ENCODE results near the gene TBC1D19.
A peak's percentile ranks its signal among the peaks of the same experiment; 100 is the strongest.

- peak; percentile 84 for TF ChIP-seq TAF7 (tag; IDR thresholded peaks at IDR 0.05)
- TF ChIP-seq RAD21 (CRISPR knock-in tag; conservative IDR thresholded peaks at IDR 0.05 in 1 of 2, IDR thresholded peaks at IDR 0.05 in 1 of 2): no peak
- no peak for TF ChIP-seq GTF3C2 (IDR thresholded peaks at IDR 0.05; ENCODE audit: borderline replicate concordance, extremely low read depth, insufficient read length)
- no peak for TF ChIP-seq TAF15 (IDR thresholded peaks at IDR 0.05; ENCODE audit: low read depth, low read length)
Measured at GRCh38 chr4:26583865-26584652, at the start of gene TBC1D19.
